NCI-H524 (cell line): ENCODE results near the gene ARFRP1.
"Not testable (repeated sequence)": the region's sequence is repeated elsewhere in the genome, so short reads cannot be mapped to it uniquely, and the experiment has no call there.

Source experiments
- DNase-seq, 2 experiments: peaks; one replicate each; lab custom pipeline; 2025; lab: John Stamatoyannopoulos, UW

Gene ARFRP1

GRCh38 chr20:63732118-63733095, 24.6 kb upstream of the ARFRP1 start:
- DNase-seq: no peak

GRCh38 chr20:63731410-63731809, 23.6 kb upstream of the ARFRP1 start:
- no peak for DNase-seq

- not testable (repeated sequence) for DNase-seq
These were observed 22.5 kb upstream of the ARFRP1 start for GRCh38 chr20:63730189-63730733.

GRCh38 chr20:63722967-63723622, 15.3 kb upstream of the ARFRP1 start:
- DNase-seq: not testable (repeated sequence)

GRCh38 chr20:63718996-63719395, 11.2 kb upstream of the ARFRP1 start:
- DNase-seq: no peak

- DNase-seq: no peak
These were observed 7.1 kb upstream of the ARFRP1 start for GRCh38 chr20:63714858-63715257.

GRCh38 chr20:63712191-63712590, 4.4 kb upstream of the ARFRP1 start:
- no peak for DNase-seq

- DNase-seq: no peak
These were observed 3.4 kb upstream of the ARFRP1 start for GRCh38 chr20:63711085-63711645.

- DNase-seq: no peak
These were observed 1.4 kb upstream of the ARFRP1 start for GRCh38 chr20:63709149-63709527.

- DNase-seq: no peak
These were observed 749 bp upstream of the ARFRP1 start for GRCh38 chr20:63708301-63709148.

- DNase-seq: peak; percentile 11 to 55
These were observed 771 bp downstream of the ARFRP1 start for GRCh38 chr20:63706852-63707557.

- DNase-seq: no peak
These were observed 1.6 kb downstream of the ARFRP1 start for GRCh38 chr20:63706027-63706695.

- no peak for DNase-seq
These were observed 2.3 kb downstream of the ARFRP1 start for GRCh38 chr20:63705232-63706026.

GRCh38 chr20:63704749-63705117, 3.0 kb downstream of the ARFRP1 start:
- DNase-seq: no peak

- no peak for DNase-seq
These were observed 3.6 kb downstream of the ARFRP1 start for GRCh38 chr20:63703976-63704748.

- DNase-seq: no peak
These were observed 4.3 kb downstream of the ARFRP1 start for GRCh38 chr20:63703471-63703975.

GRCh38 chr20:63702751-63703470, 4.9 kb downstream of the ARFRP1 start:
- DNase-seq: no peak
